AG09309 (cell line): ENCODE results near the gene ADGRB2.
A peak's percentile ranks its signal among the peaks of the same experiment; 100 is the strongest.

Experiments
- DNase-seq: peaks from one replicate; pipeline ENCODE4 v3.0.0-alpha.2; 2010; ENCODE audit warnings: low read depth
- H3K4me3 ChIP-seq: 2 replicates; pipeline ENCODE4 v1.5.1; 2011; ENCODE audit warnings: mild to moderate bottlenecking, low read depth, low read length, moderate library complexity; ENCODE audit not compliant: control insufficient read depth
- TF ChIP-seq, protein P1 (sequence below): IDR thresholded peaks from 2 replicates; pipeline ENCODE4 v1.5.1; 2011; ENCODE audit warnings: mild to moderate bottlenecking, low read depth, low read length, inconsistent platforms; ENCODE audit not compliant: insufficient read depth, control insufficient read depth; ENCODE audit errors: missing control alignments

The ADGRB2 gene

DNA sequence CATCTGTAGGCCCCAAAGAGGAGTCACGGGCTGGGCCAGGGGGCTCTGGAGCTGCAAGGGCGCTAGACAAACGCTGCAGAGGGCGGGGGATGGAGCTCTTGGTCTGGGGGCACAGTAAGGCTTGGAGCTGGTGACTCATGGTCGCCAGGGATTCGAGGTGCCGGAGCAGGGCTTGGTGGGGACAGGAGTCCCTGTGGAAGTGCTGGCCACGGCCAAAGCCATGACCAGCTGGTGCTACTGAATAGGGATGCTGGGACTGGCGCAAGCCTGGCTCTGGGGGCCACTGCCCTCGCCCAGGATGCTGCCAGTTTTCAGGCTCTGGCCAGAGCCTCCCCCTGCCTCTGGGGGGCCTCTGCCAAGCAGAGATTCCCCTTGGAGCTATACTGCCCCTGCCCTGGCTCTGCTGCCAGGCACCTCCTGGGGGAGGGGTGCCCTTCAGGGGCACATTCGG is 26.5 kb upstream of the ADGRB2 start:
- TF ChIP-seq, protein P1, sequence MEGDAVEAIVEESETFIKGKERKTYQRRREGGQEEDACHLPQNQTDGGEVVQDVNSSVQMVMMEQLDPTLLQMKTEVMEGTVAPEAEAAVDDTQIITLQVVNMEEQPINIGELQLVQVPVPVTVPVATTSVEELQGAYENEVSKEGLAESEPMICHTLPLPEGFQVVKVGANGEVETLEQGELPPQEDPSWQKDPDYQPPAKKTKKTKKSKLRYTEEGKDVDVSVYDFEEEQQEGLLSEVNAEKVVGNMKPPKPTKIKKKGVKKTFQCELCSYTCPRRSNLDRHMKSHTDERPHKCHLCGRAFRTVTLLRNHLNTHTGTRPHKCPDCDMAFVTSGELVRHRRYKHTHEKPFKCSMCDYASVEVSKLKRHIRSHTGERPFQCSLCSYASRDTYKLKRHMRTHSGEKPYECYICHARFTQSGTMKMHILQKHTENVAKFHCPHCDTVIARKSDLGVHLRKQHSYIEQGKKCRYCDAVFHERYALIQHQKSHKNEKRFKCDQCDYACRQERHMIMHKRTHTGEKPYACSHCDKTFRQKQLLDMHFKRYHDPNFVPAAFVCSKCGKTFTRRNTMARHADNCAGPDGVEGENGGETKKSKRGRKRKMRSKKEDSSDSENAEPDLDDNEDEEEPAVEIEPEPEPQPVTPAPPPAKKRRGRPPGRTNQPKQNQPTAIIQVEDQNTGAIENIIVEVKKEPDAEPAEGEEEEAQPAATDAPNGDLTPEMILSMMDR, result no peak
- H3K4me3 ChIP-seq, result no peak overlapping the region
- no peak for DNase-seq

DNA sequence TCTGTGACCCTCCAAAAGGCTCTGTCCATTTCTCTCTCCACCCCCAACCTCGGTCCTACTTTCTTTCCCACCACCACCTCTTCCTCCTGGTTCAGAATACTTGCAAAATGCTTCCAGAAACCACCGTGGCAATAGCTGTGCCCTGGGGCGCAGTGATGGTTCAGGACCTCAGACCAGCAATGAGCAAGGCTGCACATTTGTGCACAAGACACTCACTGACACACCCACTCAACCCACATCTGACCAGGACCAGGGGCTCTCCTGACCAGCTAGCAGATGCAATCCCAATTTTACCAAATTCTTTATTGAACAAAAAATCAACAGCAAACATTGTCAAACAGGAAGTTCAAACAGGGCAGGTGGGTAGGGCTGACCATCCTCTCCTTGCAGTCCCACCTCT is 26.0 kb upstream of the ADGRB2 start:
- H3K4me3 ChIP-seq, result no peak overlapping the region
- DNase-seq, result no peak
- TF ChIP-seq, protein P1, result no peak

DNA sequence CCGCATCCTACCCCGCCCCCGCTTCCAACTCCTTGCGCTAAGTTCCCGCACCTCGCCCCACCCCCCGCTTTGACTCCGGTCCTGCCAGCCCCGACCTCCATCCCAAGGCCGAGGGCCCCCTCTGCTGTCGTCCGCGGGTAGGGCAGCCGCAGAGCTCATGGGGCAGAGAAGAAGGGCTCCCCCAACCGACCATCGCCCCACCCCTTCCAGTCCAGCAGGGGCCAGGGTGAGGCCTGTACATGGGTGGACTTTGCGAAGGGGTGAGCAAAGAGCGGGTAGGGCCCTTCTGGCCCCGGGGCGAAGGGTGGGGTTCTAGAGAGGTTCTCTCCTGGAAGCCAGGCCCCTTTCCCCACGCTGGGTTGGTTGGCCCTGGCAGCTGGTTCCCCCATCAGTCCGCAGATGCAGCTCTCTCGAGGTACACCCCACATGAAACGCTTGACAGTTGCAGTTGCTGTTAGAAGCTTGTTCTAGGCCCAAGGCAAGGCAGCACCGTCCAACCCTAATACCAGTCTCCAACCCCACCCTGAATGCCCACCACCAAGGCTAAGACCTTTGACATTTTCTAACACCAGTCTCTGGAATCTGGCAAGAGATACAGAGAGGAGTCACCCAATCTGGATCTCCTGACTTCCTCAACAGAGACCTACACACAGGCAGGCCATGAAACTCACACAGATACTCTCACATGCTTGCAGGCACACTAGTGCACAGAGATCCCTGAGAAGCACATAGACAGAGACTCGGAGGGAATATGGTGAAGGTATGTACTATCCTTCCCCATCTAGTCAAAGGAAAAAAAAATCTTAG is 25.3 kb upstream of the ADGRB2 start:
- DNase-seq, result peak; percentile 54

DNA sequence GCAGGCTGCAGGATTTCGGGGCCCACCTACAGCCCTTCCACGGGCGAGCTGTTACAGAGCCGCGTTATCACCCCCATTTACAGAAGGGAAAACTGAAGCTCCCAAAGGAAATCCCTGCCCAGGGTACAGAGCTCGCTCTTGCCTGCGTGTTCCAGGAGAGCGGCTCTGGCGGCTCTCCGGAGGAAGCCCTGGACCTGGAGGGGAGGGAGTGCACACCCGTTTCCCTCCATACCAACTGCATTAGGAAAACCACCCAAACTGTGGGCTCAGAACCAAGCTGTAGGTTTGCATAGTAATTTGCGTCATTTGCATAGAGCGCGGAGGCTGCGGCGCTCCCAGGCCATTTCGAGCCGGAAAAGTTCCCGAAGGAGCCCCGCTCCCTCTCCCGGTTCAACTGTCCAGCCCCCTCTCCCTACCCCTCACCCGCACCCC is 24.7 kb upstream of the ADGRB2 start:
- TF ChIP-seq, protein P1, result no peak
- DNase-seq, result peak; percentile 39
- peak overlapping the region; percentile 68 for H3K4me3 ChIP-seq

More for the DNA sequence above, 25.3 kb upstream of the ADGRB2 start:
- TF ChIP-seq, protein P1, result peak; percentile 96
- peak overlapping the region; percentile 68 for H3K4me3 ChIP-seq

DNA sequence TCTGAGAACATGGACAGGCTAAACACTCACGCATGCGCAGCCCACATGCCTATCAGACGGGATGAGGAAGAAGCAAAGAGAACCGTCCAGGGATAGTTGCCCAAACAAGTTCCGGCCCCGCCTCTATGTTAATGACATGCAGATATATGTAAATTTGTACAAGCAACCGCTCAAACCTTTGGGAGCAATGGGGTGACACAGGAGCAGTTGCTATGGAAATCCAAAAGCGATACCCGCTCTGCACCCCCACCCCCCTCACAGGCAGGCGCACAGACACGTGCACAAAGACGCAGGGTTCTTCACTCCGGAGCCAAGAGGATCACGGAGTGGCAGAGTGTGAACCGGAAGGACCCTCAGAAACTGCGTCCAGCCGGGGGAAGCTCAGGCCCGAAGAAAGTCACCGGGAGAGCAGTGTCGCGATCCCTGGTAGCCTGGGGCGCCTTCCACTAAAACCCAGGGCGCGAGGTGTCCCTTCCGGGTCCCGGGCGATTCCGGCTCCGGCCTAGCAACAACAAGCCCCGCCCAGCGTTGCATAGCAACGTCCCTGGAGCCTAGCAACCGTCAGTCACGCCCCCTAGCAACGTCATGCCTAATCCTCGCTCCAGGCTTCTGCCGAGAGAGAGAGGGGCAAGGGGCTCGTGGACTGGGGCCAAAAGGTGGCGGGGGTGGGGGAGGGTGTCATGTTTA is 24.1 kb upstream of the ADGRB2 start:
- peak; percentile 54 for DNase-seq
- peak overlapping the region; percentile 68 for H3K4me3 ChIP-seq
- TF ChIP-seq, protein P1, result no peak

DNA sequence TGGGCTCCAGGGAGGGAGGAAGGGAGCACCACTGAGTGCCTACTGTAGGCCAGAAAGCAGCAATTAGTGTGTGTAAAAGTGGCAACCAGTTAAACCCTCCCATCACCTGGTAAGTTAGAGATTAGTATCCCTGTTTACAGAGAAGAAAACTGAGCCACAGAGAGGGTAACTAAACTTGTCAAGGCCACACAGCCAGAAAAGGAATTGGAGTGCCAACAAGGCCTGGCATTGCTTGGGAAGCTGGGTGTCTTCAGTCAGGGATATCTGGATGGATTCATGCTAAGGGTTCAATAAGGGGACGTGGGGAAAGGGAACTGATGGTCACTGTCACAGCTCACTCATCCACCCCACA is 23.6 kb upstream of the ADGRB2 start:
- TF ChIP-seq, protein P1, result no peak
- H3K4me3 ChIP-seq, result no peak overlapping the region
- no peak for DNase-seq
